HG03175 (cell line): ENCODE data around the gene PLEKHG7.
"Not testable (repeated sequence)": the region's sequence is repeated elsewhere in the genome, so short reads cannot be mapped to it uniquely, and the experiment has no call there.

Experiments
- ATAC-seq: cut with Tn5 transposase; IDR thresholded peaks from one replicate; pipeline ENCODE4 v1.9.1; 2021; ENCODE audit warnings: mild to moderate bottlenecking, moderate library complexity; ENCODE audit not compliant: unreplicated experiment

PLEKHG7 gene

GRCh38 chr12:92702754-92703679, at the start of gene PLEKHG7:
PLEKHG7 (plus strand) TSS chr12:92702989; CDS start chr12:92706632, 3,643 bp downstream.
- peak; percentile 91 for ATAC-seq

GRCh38 chr12:92654256-92654655, 48.5 kb upstream of the PLEKHG7 start:
- ATAC-seq, result not testable (repeated sequence)

GRCh38 chr12:92654929-92655328, 47.9 kb upstream of the PLEKHG7 start:
- no peak for ATAC-seq

GRCh38 chr12:92656911-92657310, 45.9 kb upstream of the PLEKHG7 start:
- ATAC-seq, result no peak

GRCh38 chr12:92657770-92658169, 45.0 kb upstream of the PLEKHG7 start:
- no peak for ATAC-seq

GRCh38 chr12:92658611-92659010, 44.2 kb upstream of the PLEKHG7 start:
- no peak for ATAC-seq

- no peak for ATAC-seq
Measured at GRCh38 chr12:92661269-92661668, 41.5 kb upstream of the PLEKHG7 start.

- ATAC-seq, result no peak
Measured at GRCh38 chr12:92665496-92665895, 37.3 kb upstream of the PLEKHG7 start.

- ATAC-seq, result no peak
Measured at GRCh38 chr12:92668739-92669138, 34.0 kb upstream of the PLEKHG7 start.

GRCh38 chr12:92671524-92671923, 31.3 kb upstream of the PLEKHG7 start:
- not testable (repeated sequence) for ATAC-seq

- ATAC-seq, result peak; percentile 84
Measured at GRCh38 chr12:92673756-92674155, 29.0 kb upstream of the PLEKHG7 start.

- no peak for ATAC-seq
Measured at GRCh38 chr12:92674500-92674899, 28.3 kb upstream of the PLEKHG7 start.

GRCh38 chr12:92675092-92675865, 27.5 kb upstream of the PLEKHG7 start:
- no peak for ATAC-seq

- peak; percentile 47 for ATAC-seq
Measured at GRCh38 chr12:92676710-92677109, 26.1 kb upstream of the PLEKHG7 start.

- ATAC-seq, result no peak
Measured at GRCh38 chr12:92690601-92691000, 12.2 kb upstream of the PLEKHG7 start.

- no peak for ATAC-seq
Measured at GRCh38 chr12:92695056-92695455, 7.7 kb upstream of the PLEKHG7 start.

GRCh38 chr12:92695577-92695976, 7.2 kb upstream of the PLEKHG7 start:
- no peak for ATAC-seq

- no peak for ATAC-seq
Measured at GRCh38 chr12:92696216-92696615, 6.6 kb upstream of the PLEKHG7 start.

- ATAC-seq, result no peak
Measured at GRCh38 chr12:92698474-92698873, 4.3 kb upstream of the PLEKHG7 start.

- no peak for ATAC-seq
Measured at GRCh38 chr12:92701441-92701840, 1.3 kb upstream of the PLEKHG7 start.

GRCh38 chr12:92703786-92704185, 997 bp downstream of the PLEKHG7 start:
- no peak for ATAC-seq

- ATAC-seq, result no peak
Measured at GRCh38 chr12:92706594-92706993, 3.8 kb downstream of the PLEKHG7 start.
